Measurements from ENCODE around the gene ACOT8.

- no peak for TF ChIP-seq EZH2 (IDR thresholded peaks at IDR 0.05; ENCODE audit: low read depth)
- TF ChIP-seq CTCF (conservative IDR thresholded peaks at IDR 0.05): no peak
Observed at GRCh38 chr20:45857882-45858216, 657 bp upstream of the ACOT8 start.

All from PC-9 (cell line).